Gastrocnemius medialis (tissue), 4 donors: Measurements from ENCODE around the gene UFD1.

Experiments used
- POLR2A ChIP-seq, 2 donors: fragments of 450-650 bp; IDR thresholded peaks; one replicate each; pipeline ENCODE4 v1.6.1; 2017; ENCODE audit warnings: antibody characterized with exemption in 2 of 2, mild to moderate bottlenecking in 2 of 2, moderate library complexity in 2 of 2
- TF ChIP-seq, protein P1 (sequence below), 5 experiments: fragments of 450-650 bp in 3 of 5; fragments of 200-600 bp in 2 of 5; sonication (generic) in 2 of 5; IDR thresholded peaks in 4 of 5; conservative IDR thresholded peaks in 1 of 5; 1 replicate in 4 of 5; 2 replicates in 1 of 5; pipeline ENCODE4 v1.5.1; 2016 to 2019; ENCODE audit warnings: antibody characterized with exemption in 5 of 5, mild to moderate bottlenecking in 3 of 5, moderate library complexity in 3 of 5

DNA sequence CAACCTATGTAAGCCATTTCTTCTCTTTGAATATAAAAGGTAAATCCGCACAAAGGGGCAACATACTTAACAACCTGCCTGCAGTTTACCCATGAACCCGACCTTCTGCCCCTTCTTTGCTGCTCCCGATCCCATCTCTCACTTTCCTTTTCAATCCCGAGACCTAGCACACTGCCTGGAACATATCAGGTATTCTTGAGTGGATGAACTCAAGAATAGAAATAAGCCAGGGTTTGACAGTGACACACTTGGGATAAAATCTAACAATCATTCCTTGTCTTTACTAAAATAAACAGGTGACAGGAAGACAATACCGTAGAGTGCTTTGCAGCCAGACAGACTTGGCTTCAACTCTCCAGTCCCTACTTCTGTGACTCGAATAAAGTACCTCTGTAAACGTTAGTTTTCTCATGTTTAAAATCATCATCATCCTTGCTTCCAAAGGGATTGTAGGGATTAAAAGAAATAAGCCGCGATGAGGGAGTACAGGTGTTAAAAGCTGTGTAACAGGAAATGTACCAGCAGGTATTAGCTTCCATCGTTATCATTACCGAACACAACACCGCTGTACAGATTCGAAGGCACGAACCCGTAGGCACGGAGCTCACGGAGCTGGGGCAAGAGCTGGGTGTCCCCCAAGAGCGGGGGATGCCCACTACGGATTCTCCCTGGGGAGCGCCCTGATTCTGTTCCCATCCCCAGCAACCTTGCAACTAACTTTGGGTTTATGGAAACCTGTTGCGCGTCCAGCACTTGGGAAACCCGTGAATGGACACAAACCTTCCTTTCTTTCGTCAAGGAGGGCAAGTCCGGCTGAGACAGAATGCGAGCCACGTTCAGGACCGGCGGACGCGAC, 720 bp downstream of the UFD1 start:
- TF ChIP-seq, protein P1, sequence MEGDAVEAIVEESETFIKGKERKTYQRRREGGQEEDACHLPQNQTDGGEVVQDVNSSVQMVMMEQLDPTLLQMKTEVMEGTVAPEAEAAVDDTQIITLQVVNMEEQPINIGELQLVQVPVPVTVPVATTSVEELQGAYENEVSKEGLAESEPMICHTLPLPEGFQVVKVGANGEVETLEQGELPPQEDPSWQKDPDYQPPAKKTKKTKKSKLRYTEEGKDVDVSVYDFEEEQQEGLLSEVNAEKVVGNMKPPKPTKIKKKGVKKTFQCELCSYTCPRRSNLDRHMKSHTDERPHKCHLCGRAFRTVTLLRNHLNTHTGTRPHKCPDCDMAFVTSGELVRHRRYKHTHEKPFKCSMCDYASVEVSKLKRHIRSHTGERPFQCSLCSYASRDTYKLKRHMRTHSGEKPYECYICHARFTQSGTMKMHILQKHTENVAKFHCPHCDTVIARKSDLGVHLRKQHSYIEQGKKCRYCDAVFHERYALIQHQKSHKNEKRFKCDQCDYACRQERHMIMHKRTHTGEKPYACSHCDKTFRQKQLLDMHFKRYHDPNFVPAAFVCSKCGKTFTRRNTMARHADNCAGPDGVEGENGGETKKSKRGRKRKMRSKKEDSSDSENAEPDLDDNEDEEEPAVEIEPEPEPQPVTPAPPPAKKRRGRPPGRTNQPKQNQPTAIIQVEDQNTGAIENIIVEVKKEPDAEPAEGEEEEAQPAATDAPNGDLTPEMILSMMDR (IDR thresholded peaks at IDR 0.05 in 4 of 5, conservative IDR thresholded peaks at IDR 0.05 in 1 of 5): no peak
- TF ChIP-seq POLR2A (IDR thresholded peaks at IDR 0.05): no peak
